HFFc6 (cell line): Measurements from ENCODE around the gene EML3. TPM values are rescaled to one million over a fixed set of nuclear protein-coding genes. Genes with fewer than 3 reads are reported as not detected.

Experiments used
- DNase-seq: peaks from one replicate; pipeline ENCODE4 v3.0.0-alpha.2; 2018
- H3K27ac Mint-ChIP-seq: 2 replicates; pipeline ENCODE4 v1.8.0; 2020; ENCODE audit warnings: mild to moderate bottlenecking, mixed read lengths
- H3K27me3 Mint-ChIP-seq: 2 replicates; pipeline ENCODE4 v1.8.0; 2021; ENCODE audit warnings: mild to moderate bottlenecking, moderate library complexity, mixed read lengths; ENCODE audit not compliant: insufficient read depth
- H3K36me3 Mint-ChIP-seq: 2 replicates; pipeline ENCODE4 v1.8.0; 2021; ENCODE audit warnings: low read depth, mixed read lengths
- H3K4me1 Mint-ChIP-seq: 2 replicates; pipeline ENCODE4 v1.8.0; 2020; ENCODE audit warnings: low read depth, mixed read lengths
- H3K4me3 Mint-ChIP-seq: 2 replicates; pipeline ENCODE4 v1.8.0; 2020; ENCODE audit warnings: mild to moderate bottlenecking, moderate library complexity, mixed read lengths
- H3K9me3 Mint-ChIP-seq: 2 replicates; pipeline ENCODE4 v1.8.0; 2020; ENCODE audit warnings: mild to moderate bottlenecking, mixed read lengths
- total RNA-seq, 6 experiments: library from RNA; stranded (reverse); fragmentation: NEBNext Ultra II Directional; extraction: Animal tissue kit (Norgen Biotek cat#: 25700); gene quantifications; 2 replicates in 1 of 6; 3 replicates in 5 of 6; pipeline ENCODE4 v1.2.3, GENCODE V29; 2021
- TF ChIP-seq, protein P1 (sequence below): fragments of 200-600 bp; sonication (generic); IDR thresholded peaks from 2 replicates; pipeline ENCODE4 v1.5.0; 2021; ENCODE audit warnings: antibody characterized with exemption, mild to moderate bottlenecking

Gene EML3
- total RNA-seq, 6 experiments from 2014 or later, result 32.5 to 39.6 (median 36.4) TPM

DNA sequence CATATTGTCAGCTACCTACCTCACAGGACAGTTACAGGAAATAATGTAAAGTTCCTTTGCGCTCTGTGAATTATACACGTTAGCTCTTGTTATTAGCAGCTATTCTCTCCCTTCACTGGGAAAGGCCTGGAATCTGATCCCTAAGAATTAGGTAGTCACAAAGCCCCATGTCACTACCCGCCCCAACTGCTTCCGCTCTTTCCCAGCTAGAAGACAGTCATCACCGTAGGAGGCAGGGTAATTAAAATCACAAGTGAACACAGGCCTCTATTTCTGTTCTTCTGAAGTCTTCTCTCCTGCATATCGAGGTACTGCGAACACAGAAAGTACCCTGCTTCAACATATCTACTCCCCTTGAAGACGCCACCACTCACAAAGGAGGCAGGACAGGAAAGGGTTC, 53.4 kb downstream of the EML3 start:
- H3K27ac Mint-ChIP-seq, result peak overlapping the region; percentile 85
- DNase-seq, result no peak
- peaks cover 5% of the 10 kb centered on the region for H3K27me3 Mint-ChIP-seq
- H3K36me3 Mint-ChIP-seq, result peaks cover 32% of the 10 kb centered on the region
- H3K4me3 Mint-ChIP-seq, result peak overlapping the region; percentile 17; the same call in 1 of the 2 replicates
- H3K9me3 Mint-ChIP-seq, result no peaks in the 10 kb centered on the region
- H3K4me1 Mint-ChIP-seq, result peaks cover 74% of the 10 kb centered on the region
- TF ChIP-seq, protein P1, sequence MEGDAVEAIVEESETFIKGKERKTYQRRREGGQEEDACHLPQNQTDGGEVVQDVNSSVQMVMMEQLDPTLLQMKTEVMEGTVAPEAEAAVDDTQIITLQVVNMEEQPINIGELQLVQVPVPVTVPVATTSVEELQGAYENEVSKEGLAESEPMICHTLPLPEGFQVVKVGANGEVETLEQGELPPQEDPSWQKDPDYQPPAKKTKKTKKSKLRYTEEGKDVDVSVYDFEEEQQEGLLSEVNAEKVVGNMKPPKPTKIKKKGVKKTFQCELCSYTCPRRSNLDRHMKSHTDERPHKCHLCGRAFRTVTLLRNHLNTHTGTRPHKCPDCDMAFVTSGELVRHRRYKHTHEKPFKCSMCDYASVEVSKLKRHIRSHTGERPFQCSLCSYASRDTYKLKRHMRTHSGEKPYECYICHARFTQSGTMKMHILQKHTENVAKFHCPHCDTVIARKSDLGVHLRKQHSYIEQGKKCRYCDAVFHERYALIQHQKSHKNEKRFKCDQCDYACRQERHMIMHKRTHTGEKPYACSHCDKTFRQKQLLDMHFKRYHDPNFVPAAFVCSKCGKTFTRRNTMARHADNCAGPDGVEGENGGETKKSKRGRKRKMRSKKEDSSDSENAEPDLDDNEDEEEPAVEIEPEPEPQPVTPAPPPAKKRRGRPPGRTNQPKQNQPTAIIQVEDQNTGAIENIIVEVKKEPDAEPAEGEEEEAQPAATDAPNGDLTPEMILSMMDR, result no peak

DNA sequence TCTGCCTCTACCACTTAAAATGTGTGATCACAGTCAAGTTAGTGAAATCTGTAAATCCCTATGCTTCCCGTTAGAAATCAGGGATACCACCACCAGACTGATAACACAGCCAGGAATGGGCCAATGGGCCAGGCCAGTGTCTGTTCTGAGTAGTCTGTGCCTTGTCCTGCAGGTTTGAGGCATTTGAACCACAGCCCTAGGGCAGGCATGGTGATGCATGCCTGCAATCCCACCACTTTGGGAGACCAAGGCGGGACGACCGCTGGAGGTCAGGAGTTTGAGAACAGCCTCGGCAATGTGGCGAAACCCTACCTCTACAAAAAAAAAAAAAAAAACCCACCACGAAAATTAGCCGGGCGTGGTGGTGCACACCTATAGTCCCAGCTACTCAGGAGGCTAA, 53.9 kb downstream of the EML3 start:
- peaks cover 29% of the 10 kb centered on the region for H3K36me3 Mint-ChIP-seq

DNA sequence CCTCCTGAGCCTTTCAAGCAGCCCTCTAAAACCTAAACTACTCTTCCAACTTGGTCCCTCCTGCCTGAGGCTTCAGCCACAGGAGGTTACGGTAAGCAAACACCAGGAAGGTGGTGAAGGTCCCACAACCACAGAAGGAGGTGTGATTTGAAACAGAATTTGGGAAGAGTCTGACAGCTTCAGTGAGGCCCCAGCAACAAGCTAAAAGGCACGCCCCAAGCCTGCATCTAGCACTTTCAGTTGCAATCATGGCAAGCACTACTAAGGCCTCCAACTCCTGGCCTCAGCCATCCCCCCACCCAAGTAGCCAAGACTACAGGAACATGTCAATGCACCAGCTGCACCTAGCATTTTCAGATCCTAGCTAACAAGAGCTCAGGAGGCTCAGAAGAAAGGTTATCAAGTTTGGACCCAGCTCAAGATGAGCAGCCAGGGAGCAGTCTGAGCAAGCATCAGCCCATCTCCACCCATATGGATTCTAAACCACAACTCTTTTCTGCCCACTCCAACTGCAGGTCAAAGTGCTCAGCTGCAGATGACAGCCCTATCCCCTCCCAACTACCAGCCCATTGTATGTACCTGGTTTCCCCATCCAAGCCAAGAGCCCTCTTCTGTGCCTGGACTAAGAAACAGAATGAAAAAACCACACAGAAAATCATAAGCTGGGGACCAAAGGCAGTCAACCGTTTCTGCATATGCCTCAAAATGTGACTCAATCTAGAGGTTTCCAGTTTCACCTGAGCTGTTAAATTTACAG, 55.5 kb downstream of the EML3 start:
- H3K4me3 Mint-ChIP-seq, result peak overlapping the region; percentile 79
- TF ChIP-seq, protein P1, result no peak
- H3K27ac Mint-ChIP-seq, result peak overlapping the region; percentile 98
- peaks cover 8% of the 10 kb centered on the region for H3K27me3 Mint-ChIP-seq
- H3K36me3 Mint-ChIP-seq, result peaks cover 25% of the 10 kb centered on the region
- no peaks in the 10 kb centered on the region for H3K9me3 Mint-ChIP-seq
- no peak for DNase-seq
- peaks cover 86% of the 10 kb centered on the region for H3K4me1 Mint-ChIP-seq

More for the DNA sequence above, 53.9 kb downstream of the EML3 start:
- Mint-ChIP-seq H3K27me3 (peaks cover 8% of the 10 kb centered on the region), H3K4me3 (no peak overlapping the region), H3K9me3 (no peaks in the 10 kb centered on the region), H3K27ac (peak overlapping the region; percentile 85), H3K4me1 (peaks cover 75% of the 10 kb centered on the region)
- no peak for DNase-seq
- TF ChIP-seq, protein P1, result no peak

DNA sequence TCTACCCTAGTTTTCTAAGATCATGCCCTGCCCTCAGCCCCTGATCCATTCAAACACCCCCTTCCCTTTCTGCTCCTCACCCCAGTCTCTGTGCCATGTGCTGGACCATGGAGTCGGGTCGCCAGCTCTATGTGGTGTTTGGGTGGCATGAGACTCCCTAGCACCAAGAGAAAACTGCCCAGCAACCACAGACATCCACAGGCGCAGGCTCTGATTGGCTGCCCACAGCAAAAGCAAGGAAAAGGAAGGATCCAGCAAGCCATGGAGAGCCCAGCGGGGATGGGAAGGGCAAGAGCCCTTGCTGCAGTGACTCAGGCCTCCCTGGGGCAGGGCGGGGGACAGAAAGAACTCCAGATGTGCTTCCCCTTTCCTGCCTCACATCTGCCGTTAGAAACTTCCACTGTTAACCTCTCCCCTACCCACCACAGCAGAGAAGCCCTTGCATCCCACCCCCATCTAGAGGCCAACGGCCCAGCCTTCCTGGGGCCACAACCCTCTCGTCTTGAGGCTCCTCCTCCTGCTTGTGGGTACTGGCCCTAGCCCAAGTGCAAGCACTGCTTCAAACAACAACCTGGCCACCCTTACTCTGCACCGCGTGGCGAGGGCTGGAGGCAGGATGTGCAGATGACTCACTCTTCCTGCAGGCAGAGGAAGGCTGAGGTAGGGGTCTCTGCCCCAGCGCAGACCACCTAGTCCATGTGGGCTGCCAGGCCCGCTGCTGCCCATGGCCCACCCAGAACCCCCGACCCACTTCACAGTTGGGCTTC, 56.3 kb downstream of the EML3 start:
- Mint-ChIP-seq H3K27ac (peak overlapping the region; percentile 98), H3K36me3 (peaks cover 19% of the 10 kb centered on the region), H3K4me1 (peaks cover 86% of the 10 kb centered on the region), H3K4me3 (peak overlapping the region; percentile 79), H3K27me3 (peaks cover 10% of the 10 kb centered on the region), H3K9me3 (no peaks in the 10 kb centered on the region)
- peak; percentile 97 for DNase-seq
- TF ChIP-seq, protein P1, result no peak

DNA sequence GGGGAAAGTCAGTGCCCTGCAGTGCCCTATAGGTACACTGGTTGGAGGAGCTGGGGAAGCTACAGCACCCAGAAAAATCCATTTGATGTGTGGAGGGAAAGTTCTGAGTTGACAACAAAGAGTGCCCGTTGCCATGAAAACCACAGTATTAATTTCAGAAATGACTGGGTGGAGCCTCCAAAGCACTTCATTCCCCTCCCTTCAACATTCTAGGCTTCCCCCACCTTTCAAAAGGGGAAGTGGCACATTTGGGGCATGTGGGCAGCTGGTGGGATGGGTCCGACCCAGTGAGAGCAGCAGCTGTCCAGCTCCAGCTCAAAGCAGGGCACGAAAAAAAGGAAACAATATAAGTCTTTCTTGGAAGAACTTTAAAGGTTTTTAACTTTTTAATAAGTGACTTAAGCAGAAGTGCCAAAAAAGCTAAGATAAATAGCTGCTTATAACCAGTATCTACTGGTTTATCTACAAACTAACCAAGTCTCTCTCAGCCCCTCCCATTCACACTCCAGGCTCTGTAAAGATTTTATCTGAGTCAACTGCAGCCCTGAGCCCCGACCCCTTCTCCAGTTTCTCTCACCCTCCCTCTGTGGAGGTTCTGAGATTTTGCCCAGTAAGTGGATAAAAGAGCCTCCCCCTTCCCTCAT, 57.0 kb downstream of the EML3 start:
- TF ChIP-seq, protein P1, result no peak
- Mint-ChIP-seq H3K4me1 (peaks cover 79% of the 10 kb centered on the region), H3K27ac (peak overlapping the region; percentile 98), H3K9me3 (no peaks in the 10 kb centered on the region), H3K4me3 (peak overlapping the region; percentile 79), H3K27me3 (peaks cover 10% of the 10 kb centered on the region), H3K36me3 (peaks cover 19% of the 10 kb centered on the region)
- DNase-seq, result no peak
